Measurements from ENCODE around the gene TEX52. TPM values are rescaled to one million over a fixed set of nuclear protein-coding genes. Genes with fewer than 3 reads are reported as not detected.
A peak's percentile ranks its signal among the peaks of the same experiment; 100 is the strongest.

The TEX52 gene
- total and polyA plus RNA-seq, 10 of the 15 experiments (the other 5 are each of a cell fraction or from before 2014, with no cell fraction given), result 0.23 TPM; not detected in 9

DNA sequence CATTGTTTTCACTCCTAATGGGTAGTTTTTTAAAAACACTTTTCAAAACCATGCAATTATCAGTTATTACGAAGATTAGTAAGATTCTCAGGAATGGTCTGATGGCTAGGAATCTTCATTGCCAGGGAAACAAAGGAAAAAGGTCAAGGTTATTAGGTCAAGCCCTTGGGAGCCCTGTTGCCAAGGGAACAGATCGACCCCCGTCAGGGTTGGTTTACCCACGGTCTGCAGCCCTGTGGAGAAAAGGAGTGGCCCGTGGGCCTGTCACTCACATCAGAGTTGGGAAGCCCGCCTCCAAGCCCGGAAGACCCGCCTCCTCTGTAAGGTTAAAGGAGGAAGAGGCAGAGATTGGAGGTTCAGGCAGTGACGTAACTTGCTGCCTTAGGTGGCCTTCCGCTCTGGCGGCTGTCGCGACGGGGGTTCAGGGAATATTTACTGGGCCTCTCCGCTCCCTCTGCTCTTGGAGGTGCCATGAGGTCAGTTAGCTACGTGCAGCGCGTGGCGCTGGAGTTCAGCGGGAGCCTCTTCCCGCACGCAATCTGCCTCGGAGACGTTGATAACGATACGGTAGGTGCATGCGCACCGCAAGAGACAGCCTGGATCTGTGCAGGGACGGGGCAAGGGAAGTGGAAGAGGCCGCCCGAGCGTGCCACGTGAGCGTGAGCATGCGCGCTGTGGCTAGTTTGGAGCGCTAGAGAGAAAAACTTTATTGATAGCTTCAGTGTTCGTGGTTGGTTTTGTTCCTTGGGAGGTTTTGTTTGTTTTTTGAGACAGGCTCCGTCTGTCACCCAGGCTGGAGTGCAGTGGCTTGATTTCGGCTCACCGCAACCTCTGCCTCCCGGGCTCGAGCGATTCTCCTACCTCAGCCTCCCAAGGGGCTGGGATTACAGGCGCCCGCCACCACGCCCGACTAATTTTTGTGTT, 44.3 kb downstream of the TEX52 start, which contains the start of gene ITFG2:
TSS of gene ITFG2 (plus strand) at position 379 of the 924 bp plus-strand sequence. CDS start at position 472, 93 bp downstream.
- under 1% methylated on average over 48 of the region's 48 CpGs for WGBS (ENCODE audit: insufficient coverage, insufficient replicate concordance, low lambda C conversion rate, missing lambda C conversion rate)
- ChIA-PET CTCF (interaction anchor here (0.7 to 3.9 kb wide), 8 partner anchors 13 to 172 kb away, joined by 3 to 25 read pairs (median 5); partner anchors contain the start of gene FKBP4), POLR2A (interaction anchor here (0.7 to 2.1 kb wide), 4 partner anchors 13 to 27 kb away, joined by 3 to 12 read pairs (median 4); partner anchors contain the start of gene FKBP4), RAD21 (ENCODE audit: unreplicated experiment) (interaction anchor here (1.0 to 1.8 kb wide), 3 partner anchors 18 to 22 kb away, joined by 3 to 4 read pairs (median 3); partner anchors contain the start of gene FKBP4), SMC1A (ENCODE audit: uncharacterized antibody, unreplicated experiment) (interaction anchor here (0.5 to 2.3 kb wide), 7 partner anchors 15 to 73 kb away, joined by 3 to 10 read pairs (median 3); no protein-coding TSS in a partner anchor)
- BruUV-seq (replicated peaks), result TSS peak; percentile 88
- H3K27me3 ChIP-seq (replicated peaks in 1 of 2; ENCODE audit: control insufficient read depth in 2 of 2, insufficient read depth in 2 of 2, low read length in 1 of 2), result no peaks in the 10 kb centered on the region
- ATAC-seq, result peak; percentile 97
- peak within 1 kb of the TSS; percentile 83 for H3K4me2 ChIP-seq (ENCODE audit: control insufficient read depth, insufficient read depth)
- H2AFZ ChIP-seq (ENCODE audit: control insufficient read depth, low read depth, low read length), result peak within 1 kb of the TSS; percentile 90
- H3K9me3 ChIP-seq (replicated peaks; ENCODE audit: control insufficient read depth, insufficient read depth, low read length), result no peaks in the 10 kb centered on the region
- intact Hi-C loops (cut with micrococcal nuclease; ENCODE audit: unreplicated experiment), result loop anchor here (1.0 to 2.0 kb wide), 2 partner anchors 17 to 64 kb away; partner anchors contain the start of genes FOXM1 and RHNO1
- peaks cover 0 to under 1% of the 10 kb centered on the region in 2 experiments; a peak in 1 of 4 replicates for H3K36me3 ChIP-seq (ENCODE audit: control insufficient read depth in 2 of 2, insufficient read depth in 2 of 2, low read length in 1 of 2)
- H4K20me1 ChIP-seq (ENCODE audit: control insufficient read depth, insufficient read depth), result no peaks in the 10 kb centered on the region
- H3K27ac ChIP-seq (ENCODE audit: control insufficient read depth, insufficient read depth), result peak within 1 kb of the TSS; percentile 84
- in situ Hi-C loops (cut with MboI), result no loop called here
- H3K79me2 ChIP-seq (ENCODE audit: control insufficient read depth, insufficient read depth, low read length), result peaks cover 18% of the 10 kb centered on the region
- H3K4me1 ChIP-seq (ENCODE audit: control insufficient read depth, insufficient read depth, low read length), result no peaks in the 10 kb centered on the region
- FAIRE-seq, result peak; percentile 89
- H3K4me3 ChIP-seq, result peak within 1 kb of the TSS; percentile 89
- peak within 1 kb of the TSS; percentile 78 for H3K9ac ChIP-seq (ENCODE audit: control insufficient read depth, insufficient read depth, low read length)
- DNase-seq (ENCODE audit: low read depth, low spot score), result peak; percentile 93
- TF ChIP-seq MTA2 (IDR thresholded peaks at IDR 0.05; ENCODE audit: low read depth) (no peak; the same call in none of the 2 replicates), CHD1 (IDR thresholded peaks at IDR 0.05; ENCODE audit: low read depth, low read length) (peak; percentile 55; the same call in 1 of the 2 replicates), FOXM1 (IDR thresholded peaks at IDR 0.05; ENCODE audit: low read depth, low read length) (peak; percentile 74; the same call in 1 of the 2 replicates), FOS (IDR thresholded peaks at IDR 0.05; ENCODE audit: borderline replicate concordance, extremely low read depth, insufficient read length) (peak; percentile 20), RB1 (IDR thresholded peaks at IDR 0.05; ENCODE audit: borderline replicate concordance) (peak; percentile 86; the same call in 1 of the 2 replicates), NFXL1 (IDR thresholded peaks at IDR 0.05; ENCODE audit: borderline replicate concordance) (no peak), RAD21 (IDR thresholded peaks at IDR 0.05; ENCODE audit: insufficient read depth, low read depth, low read length) (no peak), HDAC6 (IDR thresholded peaks at IDR 0.05; ENCODE audit: unreplicated experiment) (peak; percentile 65), ASH2L (IDR thresholded peaks at IDR 0.05; ENCODE audit: borderline replicate concordance, low read depth) (0 out of 2 replicates have a peak, but pooled peaks have one; percentile 53), EED (IDR thresholded peaks at IDR 0.05; ENCODE audit: low read depth) (peak; percentile 71), SRF (IDR thresholded peaks at IDR 0.05; ENCODE audit: low read depth in 2 of 2, low read length in 2 of 2) (peak; percentile 94 to 97), SREBF1 (IDR thresholded peaks at IDR 0.05; ENCODE audit: low read length) (0 out of 2 replicates have a peak, but pooled peaks have one; percentile 28), ZNF384 (IDR thresholded peaks at IDR 0.05; ENCODE audit: borderline replicate concordance, low read depth, low read length) (peak; percentile 78; the same call in 1 of the 2 replicates), CREB1 (IDR thresholded peaks at IDR 0.05; ENCODE audit: low read depth) (peak; percentile 90), SREBF2 (IDR thresholded peaks at IDR 0.05; ENCODE audit: low read length) (0 out of 2 replicates have a peak, but pooled peaks have one; percentile 30)
- TF ChIP-seq, protein P1, sequence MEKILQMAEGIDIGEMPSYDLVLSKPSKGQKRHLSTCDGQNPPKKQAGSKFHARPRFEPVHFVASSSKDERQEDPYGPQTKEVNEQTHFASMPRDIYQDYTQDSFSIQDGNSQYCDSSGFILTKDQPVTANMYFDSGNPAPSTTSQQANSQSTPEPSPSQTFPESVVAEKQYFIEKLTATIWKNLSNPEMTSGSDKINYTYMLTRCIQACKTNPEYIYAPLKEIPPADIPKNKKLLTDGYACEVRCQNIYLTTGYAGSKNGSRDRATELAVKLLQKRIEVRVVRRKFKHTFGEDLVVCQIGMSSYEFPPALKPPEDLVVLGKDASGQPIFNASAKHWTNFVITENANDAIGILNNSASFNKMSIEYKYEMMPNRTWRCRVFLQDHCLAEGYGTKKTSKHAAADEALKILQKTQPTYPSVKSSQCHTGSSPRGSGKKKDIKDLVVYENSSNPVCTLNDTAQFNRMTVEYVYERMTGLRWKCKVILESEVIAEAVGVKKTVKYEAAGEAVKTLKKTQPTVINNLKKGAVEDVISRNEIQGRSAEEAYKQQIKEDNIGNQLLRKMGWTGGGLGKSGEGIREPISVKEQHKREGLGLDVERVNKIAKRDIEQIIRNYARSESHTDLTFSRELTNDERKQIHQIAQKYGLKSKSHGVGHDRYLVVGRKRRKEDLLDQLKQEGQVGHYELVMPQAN (conservative IDR thresholded peaks at IDR 0.05), result peak; percentile 91
- TF ChIP-seq, protein P2, sequence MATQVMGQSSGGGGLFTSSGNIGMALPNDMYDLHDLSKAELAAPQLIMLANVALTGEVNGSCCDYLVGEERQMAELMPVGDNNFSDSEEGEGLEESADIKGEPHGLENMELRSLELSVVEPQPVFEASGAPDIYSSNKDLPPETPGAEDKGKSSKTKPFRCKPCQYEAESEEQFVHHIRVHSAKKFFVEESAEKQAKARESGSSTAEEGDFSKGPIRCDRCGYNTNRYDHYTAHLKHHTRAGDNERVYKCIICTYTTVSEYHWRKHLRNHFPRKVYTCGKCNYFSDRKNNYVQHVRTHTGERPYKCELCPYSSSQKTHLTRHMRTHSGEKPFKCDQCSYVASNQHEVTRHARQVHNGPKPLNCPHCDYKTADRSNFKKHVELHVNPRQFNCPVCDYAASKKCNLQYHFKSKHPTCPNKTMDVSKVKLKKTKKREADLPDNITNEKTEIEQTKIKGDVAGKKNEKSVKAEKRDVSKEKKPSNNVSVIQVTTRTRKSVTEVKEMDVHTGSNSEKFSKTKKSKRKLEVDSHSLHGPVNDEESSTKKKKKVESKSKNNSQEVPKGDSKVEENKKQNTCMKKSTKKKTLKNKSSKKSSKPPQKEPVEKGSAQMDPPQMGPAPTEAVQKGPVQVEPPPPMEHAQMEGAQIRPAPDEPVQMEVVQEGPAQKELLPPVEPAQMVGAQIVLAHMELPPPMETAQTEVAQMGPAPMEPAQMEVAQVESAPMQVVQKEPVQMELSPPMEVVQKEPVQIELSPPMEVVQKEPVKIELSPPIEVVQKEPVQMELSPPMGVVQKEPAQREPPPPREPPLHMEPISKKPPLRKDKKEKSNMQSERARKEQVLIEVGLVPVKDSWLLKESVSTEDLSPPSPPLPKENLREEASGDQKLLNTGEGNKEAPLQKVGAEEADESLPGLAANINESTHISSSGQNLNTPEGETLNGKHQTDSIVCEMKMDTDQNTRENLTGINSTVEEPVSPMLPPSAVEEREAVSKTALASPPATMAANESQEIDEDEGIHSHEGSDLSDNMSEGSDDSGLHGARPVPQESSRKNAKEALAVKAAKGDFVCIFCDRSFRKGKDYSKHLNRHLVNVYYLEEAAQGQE (IDR thresholded peaks at IDR 0.05; ENCODE audit: low read depth, low read length), result 0 out of 2 replicates have a peak, but pooled peaks have one; percentile 15
